Adrenal gland (tissue), 12 donors: ENCODE data around the gene CPD. TPM values are rescaled to one million over a fixed set of nuclear protein-coding genes. Genes with fewer than 3 reads are reported as not detected.

Source experiments
- DNase-seq, 7 donors: peaks; one replicate each; pipeline ENCODE4 v3.0.0-alpha.2; 2019 to 2020
- H3K27ac ChIP-seq, 5 donors: fragments of 200-600 bp; sonication (generic) in 4 of 5; 1 replicate in 3 of 5; 2 replicates in 2 of 5; pipeline versions ENCODE4 v1.5.1 to v1.8.0; 2016 to 2020; ENCODE audit warnings: mild to moderate bottlenecking in 1 of 5
- H3K27me3 ChIP-seq: fragments of 200-600 bp; 2 replicates; pipeline ENCODE4 v1.8.0; 2021
- H3K36me3 ChIP-seq, 2 donors: fragments of 200-600 bp; replicated peaks in 1 of 2; 1 replicate in 1 of 2; 2 replicates in 1 of 2; pipeline versions ENCODE4 v1.5.1 to v1.8.0; 2018 to 2022
- H3K4me1 ChIP-seq, 2 donors: fragments of 200-600 bp; replicated peaks in 1 of 2; 1 replicate in 1 of 2; 2 replicates in 1 of 2; pipeline versions ENCODE4 v1.5.1 to v1.8.0; 2018 to 2021
- H3K4me3 ChIP-seq, 4 donors: fragments of 200-600 bp; sonication (generic) in 3 of 4; one replicate each; pipeline ENCODE4 v1.5.1; 2016 to 2018
- H3K9me3 ChIP-seq, 3 donors: fragments of 200-600 bp; sonication (generic) in 1 of 3; replicated peaks in 1 of 3; 1 replicate in 2 of 3; 2 replicates in 1 of 3; pipeline versions ENCODE4 v1.5.1 to v1.8.0; 2016 to 2021
- POLR2A ChIP-seq, 2 donors: fragments of 450-650 bp; IDR thresholded peaks; one replicate each; pipeline ENCODE4 v1.6.1; 2017; ENCODE audit warnings: antibody characterized with exemption in 2 of 2, mild to moderate bottlenecking in 2 of 2, moderate library complexity in 1 of 2
- WGBS, 4 donors: extraction: QIAGEN DNeasy Blood & Tissue Kit in 2 of 4; methylation state at CpG; one replicate each; pipeline versions ENCODE4 v1.1.5 to v1.1.7; 2013 to 2017; 5-methylcytosine and 5-hydroxymethylcytosine counted together
- intact Hi-C, 2 donors: fragments of 100-400 bp; cut with DNase I; formaldehyde crosslinking; loops; one replicate each; pipeline versions ENCODE4 v1.14.1 to v1.15.0; 2022 to 2023
- polyA plus RNA-seq, 3 donors: library from polyadenylated mRNA; stranded (reverse); fragments of 200-250 nt in 2 of 3; fragments of 350-450 nt in 1 of 3; fragmentation: Illumina TruSeq in 1 of 3; extraction: RNeasy Lipid Tissue Mini Kit (QIAGEN cat#74804) in 1 of 3; gene quantifications; one replicate each; pipeline ENCODE4 v1.2.3, GENCODE V29; 2013 to 2014
- total RNA-seq, 9 donors: library from RNA; depleted of rRNA in 4 of 9; stranded (reverse); fragments of >200 nt in 4 of 9; fragments of 120-200 nt in 1 of 9; fragmentation: NEBNext Ultra II Directional in 1 of 9; extraction: Animal tissue kit (Norgen Biotek cat#: 25700) in 1 of 9; gene quantifications; one replicate each; pipeline versions ENCODE4 v1.1.0 to v1.2.4, GENCODE V29; 2013 to 2023
- TF ChIP-seq, protein P1 (sequence below), 6 experiments: fragments of 450-650 bp in 4 of 6; fragments of 200-600 bp in 2 of 6; sonication (generic) in 1 of 6; IDR thresholded peaks; 1 replicate in 5 of 6; 2 replicates in 1 of 6; pipeline versions ENCODE4 v1.5.1 to v1.8.0; 2016 to 2021; ENCODE audit warnings: antibody characterized with exemption in 6 of 6, mild to moderate bottlenecking in 2 of 6, moderate library complexity in 1 of 6
- donor health status: healthy with polysubstance abuse.
- donor health status: Bipolar disorder and iron deficiency.
- donor health status: DM: yes; HTN: yes; CAD: no.
- donor health status: DM: no; HTN: no; CAD: no.
- donor health status: DM: no; HTN: no; CAD: no.
- donor health status: DM: yes; HTN: yes; CAD: no.

Gene CPD
- total and polyA plus RNA-seq, 12 donors: 4.2 to 52.8 (median 33.0) TPM

DNA sequence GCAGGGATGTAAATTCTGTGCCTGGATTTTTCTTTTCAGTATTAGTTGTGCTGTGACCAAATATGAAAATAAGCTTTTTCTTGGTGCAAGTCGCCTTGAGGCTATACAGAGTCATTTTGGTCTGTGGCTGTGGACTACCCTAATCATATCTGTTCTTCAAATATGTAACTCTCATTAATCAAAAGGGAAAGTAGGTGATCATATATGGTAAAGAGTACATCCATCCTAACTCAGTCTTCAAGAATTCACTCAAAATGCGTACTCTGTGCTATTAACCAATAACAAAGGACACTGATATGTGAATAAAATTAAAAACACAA, 2.6 kb downstream of the CPD start:
- Histone ChIP-seq H3K4me3 (no peak overlapping the region), H3K4me1 (peaks cover 13 to 40% of the 10 kb centered on the region in 2 donors), H3K27ac (no peak overlapping the region), H3K9me3 (no peaks in the 10 kb centered on the region), H3K27me3 (no peaks in the 10 kb centered on the region), H3K36me3 (peaks cover 0 to 7% of the 10 kb centered on the region in 2 donors)
- DNase-seq: no peak
- intact Hi-C loops: no loop called here
- WGBS, 4 donors: 88 to 94% (median 90%) methylated on average over 2 of the region's 2 CpGs
- TF ChIP-seq POLR2A (IDR thresholded peaks at IDR 0.05): no peak
- TF ChIP-seq, protein P1, sequence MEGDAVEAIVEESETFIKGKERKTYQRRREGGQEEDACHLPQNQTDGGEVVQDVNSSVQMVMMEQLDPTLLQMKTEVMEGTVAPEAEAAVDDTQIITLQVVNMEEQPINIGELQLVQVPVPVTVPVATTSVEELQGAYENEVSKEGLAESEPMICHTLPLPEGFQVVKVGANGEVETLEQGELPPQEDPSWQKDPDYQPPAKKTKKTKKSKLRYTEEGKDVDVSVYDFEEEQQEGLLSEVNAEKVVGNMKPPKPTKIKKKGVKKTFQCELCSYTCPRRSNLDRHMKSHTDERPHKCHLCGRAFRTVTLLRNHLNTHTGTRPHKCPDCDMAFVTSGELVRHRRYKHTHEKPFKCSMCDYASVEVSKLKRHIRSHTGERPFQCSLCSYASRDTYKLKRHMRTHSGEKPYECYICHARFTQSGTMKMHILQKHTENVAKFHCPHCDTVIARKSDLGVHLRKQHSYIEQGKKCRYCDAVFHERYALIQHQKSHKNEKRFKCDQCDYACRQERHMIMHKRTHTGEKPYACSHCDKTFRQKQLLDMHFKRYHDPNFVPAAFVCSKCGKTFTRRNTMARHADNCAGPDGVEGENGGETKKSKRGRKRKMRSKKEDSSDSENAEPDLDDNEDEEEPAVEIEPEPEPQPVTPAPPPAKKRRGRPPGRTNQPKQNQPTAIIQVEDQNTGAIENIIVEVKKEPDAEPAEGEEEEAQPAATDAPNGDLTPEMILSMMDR (IDR thresholded peaks at IDR 0.05): no peak

DNA sequence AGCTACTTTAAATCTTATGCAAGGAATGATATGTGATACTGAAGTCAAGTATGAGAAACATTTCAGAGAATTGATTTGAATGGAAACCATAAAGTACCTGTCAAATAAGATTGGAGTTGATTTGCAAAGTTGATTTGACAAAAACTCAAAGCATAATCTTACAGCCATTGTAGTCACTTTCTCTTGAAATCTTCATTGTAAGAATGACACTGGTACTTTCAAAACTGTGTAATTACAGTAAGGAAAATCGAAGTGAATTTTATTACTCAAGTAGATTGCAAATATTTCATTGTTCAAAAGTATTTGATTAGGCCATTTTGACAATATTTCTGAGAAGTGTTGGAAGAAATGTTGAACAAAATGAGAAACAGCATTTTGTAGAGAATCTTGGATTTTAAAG, 3.6 kb downstream of the CPD start:
- 81 to 93% (median 88%) methylated on average over 1 of the region's 1 CpG for WGBS, 4 donors
- TF ChIP-seq, protein P1 (IDR thresholded peaks at IDR 0.05): no peak
- no peak for TF ChIP-seq POLR2A (IDR thresholded peaks at IDR 0.05)
- intact Hi-C loops: no loop called here
- Histone ChIP-seq H3K9me3 (no peaks in the 10 kb centered on the region), H3K4me3 (no peak overlapping the region), H3K4me1 (peaks cover 13 to 40% of the 10 kb centered on the region in 2 donors), H3K27me3 (no peaks in the 10 kb centered on the region), H3K27ac (no peak overlapping the region), H3K36me3 (peaks cover 0 to 12% of the 10 kb centered on the region in 2 donors)
- DNase-seq: no peak

DNA sequence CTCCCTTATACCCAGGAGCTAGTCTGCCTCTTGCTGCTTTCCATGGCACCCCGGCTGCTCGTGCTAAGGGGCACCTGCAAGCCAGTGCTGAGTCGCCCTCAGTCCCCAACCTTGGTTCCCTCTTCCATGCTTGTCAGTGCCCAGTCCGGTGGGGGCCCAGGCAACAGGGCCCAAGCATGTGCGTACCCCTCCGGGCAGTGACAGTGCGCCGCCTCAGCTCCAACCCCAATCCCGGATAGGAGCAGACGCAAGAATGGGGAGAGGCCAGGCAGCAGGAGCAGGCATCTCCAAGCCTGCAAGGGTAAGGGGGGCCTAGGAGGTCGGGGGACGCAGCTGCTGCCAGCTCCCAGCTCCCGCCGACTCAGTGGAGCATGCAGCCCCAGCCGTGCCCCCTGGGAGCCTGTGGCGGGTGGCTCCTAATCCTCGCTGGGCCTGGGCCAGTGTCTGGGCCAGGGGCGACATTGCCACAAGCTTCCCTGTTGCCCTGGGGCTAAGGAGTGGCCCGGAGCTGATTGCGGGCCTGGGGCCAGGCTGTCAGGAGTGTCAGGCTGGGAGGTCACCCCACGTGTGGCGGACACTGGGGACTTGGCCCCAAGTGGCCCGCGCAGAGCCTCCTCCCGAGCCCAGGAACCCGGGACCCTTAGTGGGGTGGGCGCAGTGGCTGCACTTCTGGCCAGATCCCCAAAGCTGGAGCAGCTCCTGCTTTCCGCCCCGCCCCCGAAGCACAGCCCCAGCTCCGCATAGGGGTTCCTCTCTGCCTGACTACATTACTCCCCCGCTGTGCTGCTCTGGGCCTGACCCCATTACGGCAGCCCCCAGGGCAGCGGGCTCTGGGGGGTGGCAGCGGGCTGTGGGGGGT, 9.8 kb downstream of the CPD start:
- H3K4me1 ChIP-seq: peaks cover 0 to 2% of the 10 kb centered on the region in 2 donors
- no peaks in the 10 kb centered on the region for H3K27me3 ChIP-seq
- TF ChIP-seq, protein P1 (IDR thresholded peaks at IDR 0.05): no peak
- TF ChIP-seq POLR2A (IDR thresholded peaks at IDR 0.05): no peak
- H3K27ac ChIP-seq: no peak overlapping the region
- intact Hi-C loops: no loop called here
- no peaks in the 10 kb centered on the region for H3K9me3 ChIP-seq
- H3K4me3 ChIP-seq: no peak overlapping the region
- 94 to 98% (median 96%) methylated on average over 9 to 35 of the region's 35 CpGs for WGBS, 4 donors
- no peak for DNase-seq
- H3K36me3 ChIP-seq: peaks cover 0 to 19% of the 10 kb centered on the region in 2 donors

DNA sequence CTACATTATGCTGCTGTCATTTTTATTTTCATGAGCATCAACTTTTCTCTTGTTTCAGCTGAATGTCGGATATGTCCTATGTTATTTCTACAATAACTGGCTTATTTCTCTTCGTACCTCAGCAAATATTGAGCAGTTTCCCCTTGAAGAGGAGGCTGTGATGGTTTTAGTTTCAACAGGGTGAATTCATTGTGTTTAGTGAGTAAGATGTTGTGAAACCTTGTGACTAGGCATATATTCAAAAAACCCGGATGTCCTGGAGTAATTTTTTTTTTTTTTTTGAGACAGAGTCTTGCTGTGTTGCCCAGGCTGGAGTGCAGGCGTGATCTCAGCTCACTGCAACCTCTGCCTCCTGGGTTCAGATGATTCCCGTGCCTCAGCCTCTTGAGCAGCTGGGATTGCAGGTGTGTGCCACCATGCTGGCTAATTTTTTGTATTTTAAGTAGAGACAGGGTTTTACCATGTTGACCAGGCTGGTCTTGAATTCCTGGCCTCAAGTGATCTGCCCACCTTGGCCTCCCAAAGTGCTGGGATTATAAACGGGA, 11.1 kb downstream of the CPD start:
- Histone ChIP-seq H3K4me1 (no peaks in the 10 kb centered on the region), H3K36me3 (peaks cover 0 to 19% of the 10 kb centered on the region in 2 donors), H3K9me3 (no peaks in the 10 kb centered on the region), H3K4me3 (no peak overlapping the region), H3K27me3 (no peaks in the 10 kb centered on the region), H3K27ac (no peak overlapping the region)
- WGBS, 4 donors: 84 to 92% (median 87%) methylated on average over 6 of the region's 6 CpGs
- TF ChIP-seq, protein P1 (IDR thresholded peaks at IDR 0.05): no peak
- no peak for TF ChIP-seq POLR2A (IDR thresholded peaks at IDR 0.05)
- intact Hi-C loops: no loop called here
- no peak for DNase-seq
